Body of pancreas (tissue), 4 donors: ENCODE results near the gene SSU72. TPM values are rescaled to one million over a fixed set of nuclear protein-coding genes. Genes with fewer than 3 reads are reported as not detected.

Source experiments
- ATAC-seq: fragments of 150-250 bp; one replicate; pipeline ENCODE4 v1.9.1; 2016
- DNase-seq, 4 donors: peaks; one replicate each; pipeline ENCODE4 v3.0.0-alpha.2; 2019
- H3K27ac ChIP-seq, 4 donors: fragments of 200-600 bp; sonication (generic); 1 replicate in 3 of 4; 2 replicates in 1 of 4; pipeline versions ENCODE4 v1.5.1 to v1.6.1; 2016 to 2019; ENCODE audit warnings: mild to moderate bottlenecking in 1 of 4, mixed read lengths in 1 of 4, moderate library complexity in 1 of 4
- H3K27me3 ChIP-seq, 2 donors: fragments of 200-600 bp; sonication (generic); one replicate each; pipeline ENCODE4 v1.6.0; 2016; ENCODE audit warnings: mild to moderate bottlenecking in 1 of 2
- H3K36me3 ChIP-seq, 2 donors: fragments of 200-600 bp; sonication (generic); replicated peaks in 1 of 2; 2 replicates each; pipeline ENCODE4 v1.5.1; 2016; ENCODE audit warnings: low read depth in 2 of 2; ENCODE audit not compliant: insufficient read depth in 1 of 2
- H3K4me1 ChIP-seq: fragments of 200-600 bp; sonication (generic); one replicate; pipeline ENCODE4 v1.6.0; 2016
- H3K4me3 ChIP-seq, 2 donors: fragments of 200-600 bp; sonication (generic); 1 replicate in 1 of 2; 2 replicates in 1 of 2; pipeline ENCODE4 v1.5.1; 2016 to 2019
- H3K9me3 ChIP-seq, 3 donors: fragments of 200-600 bp; sonication (generic); 1 replicate in 2 of 3; 2 replicates in 1 of 3; pipeline ENCODE4 v1.5.1; 2016
- POLR2A ChIP-seq, 3 donors: fragments of 450-650 bp; IDR thresholded peaks; one replicate each; pipeline ENCODE4 v1.6.1; 2016; ENCODE audit warnings: antibody characterized with exemption in 3 of 3, mild to moderate bottlenecking in 2 of 3
- WGBS, 2 donors: methylation state at CpG; one replicate each; pipeline ENCODE4 v1.1.5; 2017; 5-methylcytosine and 5-hydroxymethylcytosine counted together
- intact Hi-C: fragments of 100-400 bp; cut with DNase I; formaldehyde crosslinking; loops from one replicate; pipeline ENCODE4 v1.15.1; 2023
- total RNA-seq, 2 donors: library from RNA; depleted of rRNA; stranded (reverse); fragments of >200 nt; gene quantifications; one replicate each; pipeline ENCODE4 v1.1.0, GENCODE V29; 2016
- TF ChIP-seq, protein P1 (sequence below), 7 experiments: fragments of 450-650 bp in 4 of 7; fragments of 200-600 bp in 3 of 7; sonication (generic) in 3 of 7; IDR thresholded peaks; one replicate each; pipeline ENCODE4 v1.5.1; 2016 to 2019; ENCODE audit warnings: antibody characterized with exemption in 7 of 7

SSU72 gene
- total RNA-seq, 2 donors from 2014 or later = 82.1 to 113 TPM

DNA sequence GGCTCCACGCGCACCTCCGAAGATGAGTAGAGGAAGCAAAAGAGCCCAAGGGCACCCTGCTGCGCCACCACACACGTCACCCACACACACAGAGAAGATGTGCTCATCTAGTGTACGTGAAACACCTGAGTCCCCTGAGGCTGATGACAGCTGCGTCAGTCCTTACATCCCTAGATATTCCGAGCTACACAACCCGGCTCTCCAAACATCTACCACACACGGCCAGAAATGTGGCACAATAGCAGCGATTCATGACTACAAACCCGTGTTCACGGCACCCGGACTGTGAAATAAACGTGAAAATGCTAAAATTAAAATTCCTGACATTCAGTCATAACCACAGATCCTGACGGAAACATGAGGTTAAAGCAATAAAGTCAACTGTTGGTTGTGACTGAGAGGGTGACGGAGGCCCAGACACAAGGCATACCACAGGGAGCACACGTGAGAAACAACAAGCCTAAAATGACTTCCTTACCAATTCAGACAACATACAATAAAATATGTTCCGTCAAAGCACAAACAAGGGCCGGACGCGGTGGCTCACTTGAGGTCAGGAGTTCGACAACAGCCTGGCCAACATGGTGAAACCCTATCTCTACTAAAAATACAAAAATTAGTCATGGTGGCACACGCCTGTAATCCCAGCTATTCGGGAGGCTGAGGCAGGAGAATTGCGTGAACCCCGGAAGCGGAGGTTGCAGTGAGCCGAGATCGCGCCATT is 7.3 kb downstream of the SSU72 start:
- Histone ChIP-seq H3K4me1 (peaks cover 22% of the 10 kb centered on the region), H3K4me3 (no peak overlapping the region), H3K27ac (no peak overlapping the region), H3K36me3 (peaks cover 0 to 14% of the 10 kb centered on the region in 2 donors), H3K27me3 (no peaks in the 10 kb centered on the region), H3K9me3 (no peaks in the 10 kb centered on the region)
- ATAC-seq (no peak), DNase-seq (no peak)
- TF ChIP-seq, protein P1, sequence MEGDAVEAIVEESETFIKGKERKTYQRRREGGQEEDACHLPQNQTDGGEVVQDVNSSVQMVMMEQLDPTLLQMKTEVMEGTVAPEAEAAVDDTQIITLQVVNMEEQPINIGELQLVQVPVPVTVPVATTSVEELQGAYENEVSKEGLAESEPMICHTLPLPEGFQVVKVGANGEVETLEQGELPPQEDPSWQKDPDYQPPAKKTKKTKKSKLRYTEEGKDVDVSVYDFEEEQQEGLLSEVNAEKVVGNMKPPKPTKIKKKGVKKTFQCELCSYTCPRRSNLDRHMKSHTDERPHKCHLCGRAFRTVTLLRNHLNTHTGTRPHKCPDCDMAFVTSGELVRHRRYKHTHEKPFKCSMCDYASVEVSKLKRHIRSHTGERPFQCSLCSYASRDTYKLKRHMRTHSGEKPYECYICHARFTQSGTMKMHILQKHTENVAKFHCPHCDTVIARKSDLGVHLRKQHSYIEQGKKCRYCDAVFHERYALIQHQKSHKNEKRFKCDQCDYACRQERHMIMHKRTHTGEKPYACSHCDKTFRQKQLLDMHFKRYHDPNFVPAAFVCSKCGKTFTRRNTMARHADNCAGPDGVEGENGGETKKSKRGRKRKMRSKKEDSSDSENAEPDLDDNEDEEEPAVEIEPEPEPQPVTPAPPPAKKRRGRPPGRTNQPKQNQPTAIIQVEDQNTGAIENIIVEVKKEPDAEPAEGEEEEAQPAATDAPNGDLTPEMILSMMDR (IDR thresholded peaks at IDR 0.05) = no peak
- intact Hi-C loops = no loop called here
- 89 to 92% methylated on average over 27 to 31 of the region's 31 CpGs for WGBS, 2 donors

- no peaks in the 10 kb centered on the region for H3K9me3 ChIP-seq
- TF ChIP-seq POLR2A (IDR thresholded peaks at IDR 0.05) = no peak
- TF ChIP-seq, protein P1 (IDR thresholded peaks at IDR 0.05) = no peak
- DNase-seq (no peak), ATAC-seq (no peak)
- intact Hi-C loops = no loop called here
- peaks cover 0 to 20% of the 10 kb centered on the region in 2 donors for H3K36me3 ChIP-seq
- 91 to 92% methylated on average over 9 to 10 of the region's 10 CpGs for WGBS, 2 donors
- peaks cover 10% of the 10 kb centered on the region for H3K4me1 ChIP-seq
- H3K27ac ChIP-seq = no peak overlapping the region
- H3K4me3 ChIP-seq = no peak overlapping the region
- H3K27me3 ChIP-seq = no peaks in the 10 kb centered on the region
Measured at GRCh38 chr1:1565340-1565739, 9.3 kb downstream of the SSU72 start.

GRCh38 chr1:1564268-1564667 is 10.4 kb downstream of the SSU72 start:
- intact Hi-C loops = no loop called here
- ATAC-seq = no peak

DNA sequence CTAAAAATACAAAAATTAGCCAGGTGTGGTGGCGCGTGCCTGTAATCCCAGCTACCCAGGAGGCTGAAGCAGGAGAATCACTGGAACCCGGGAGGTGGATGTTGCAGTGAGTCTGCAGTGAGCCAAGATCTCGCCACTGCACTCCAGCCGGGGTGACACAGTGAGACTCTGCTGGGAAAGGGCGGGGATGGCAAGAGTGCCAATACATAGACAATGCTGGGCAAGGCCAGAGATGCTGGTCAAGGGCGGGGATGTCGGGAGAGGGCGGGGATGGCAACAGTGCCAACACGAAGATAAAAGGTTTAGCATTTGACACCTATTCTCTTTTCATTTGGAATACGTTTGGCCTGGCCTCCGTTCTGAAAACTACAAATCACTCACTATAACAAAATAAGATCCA is 11.0 kb downstream of the SSU72 start:
- DNase-seq = no peak
- Histone ChIP-seq H3K4me1 (no peaks in the 10 kb centered on the region), H3K27ac (no peak overlapping the region), H3K9me3 (no peaks in the 10 kb centered on the region), H3K27me3 (no peaks in the 10 kb centered on the region), H3K36me3 (peaks cover 0 to 20% of the 10 kb centered on the region in 2 donors), H3K4me3 (no peak overlapping the region)
- TF ChIP-seq POLR2A (IDR thresholded peaks at IDR 0.05) = no peak
- TF ChIP-seq, protein P1 (IDR thresholded peaks at IDR 0.05) = no peak
- WGBS, 2 donors = 92 to 96% methylated on average over 12 of the region's 12 CpGs
- intact Hi-C loops = no loop called here
- no peak for ATAC-seq

More at GRCh38 chr1:1564268-1564667, 10.4 kb downstream of the SSU72 start:
- H3K4me3 ChIP-seq = no peak overlapping the region
- H3K27ac ChIP-seq = no peak overlapping the region
- H3K36me3 ChIP-seq = peaks cover 0 to 20% of the 10 kb centered on the region in 2 donors
- no peaks in the 10 kb centered on the region for H3K27me3 ChIP-seq
- no peak for TF ChIP-seq POLR2A (IDR thresholded peaks at IDR 0.05)
- TF ChIP-seq, protein P1 (IDR thresholded peaks at IDR 0.05) = no peak
- no peaks in the 10 kb centered on the region for H3K9me3 ChIP-seq
- WGBS, 2 donors = 85 to 88% methylated on average over 14 to 19 of the region's 19 CpGs
- H3K4me1 ChIP-seq = no peaks in the 10 kb centered on the region
- DNase-seq = no peak
